ENCODE data around the gene SRSF8.
"Not testable (repeated sequence)": the region's sequence is repeated elsewhere in the genome, so short reads cannot be mapped to it uniquely, and the experiment has no call there.

GRCh38 chr11:95049122-95049521, 17.6 kb upstream of the SRSF8 start, which contains the start of gene KDM4F:
- TF ChIP-seq POLR2A (IDR thresholded peaks at IDR 0.05; ENCODE audit: low read length); GATA1 (IDR thresholded peaks at IDR 0.05; ENCODE audit: low read depth, low read length): not testable (repeated sequence)
